Lung (tissue), 12 donors: ENCODE results near the gene HPN. TPM values are rescaled to one million over a fixed set of nuclear protein-coding genes. Genes with fewer than 3 reads are reported as not detected.

Source experiments
- ATAC-seq: fragments of 200-7000 bp; cut with Tn5 transposase; one replicate; pipeline ENCODE4 v1.9.1; 2020; ENCODE audit warnings: moderate number of reproducible peaks; ENCODE audit not compliant: insufficient read depth, low FRiP score
- DNase-seq, 3 donors: peaks; one replicate each; pipeline ENCODE4 v3.0.0-alpha.2; 2013 to 2017
- H3K27ac ChIP-seq, 2 donors: one replicate each; pipeline ENCODE4 v1.5.1; 2013; ENCODE audit warnings: mild to moderate bottlenecking in 2 of 2, moderate library complexity in 2 of 2, control low read depth in 1 of 2, inconsistent platforms in 1 of 2, low read depth in 1 of 2, low read length in 1 of 2
- H3K27me3 ChIP-seq, 3 donors: one replicate each; pipeline ENCODE4 v1.5.1; 2013; ENCODE audit warnings: low read length in 2 of 3; ENCODE audit not compliant: control insufficient read depth in 3 of 3, insufficient read depth in 3 of 3
- H3K36me3 ChIP-seq, 4 donors: one replicate each; pipeline ENCODE4 v1.5.1; 2013; ENCODE audit warnings: low read length in 4 of 4, mild to moderate bottlenecking in 1 of 4, moderate library complexity in 1 of 4; ENCODE audit not compliant: control insufficient read depth in 4 of 4, insufficient read depth in 4 of 4
- H3K4me1 ChIP-seq, 5 donors: one replicate each; pipeline ENCODE4 v1.5.1; 2013; ENCODE audit warnings: low read length in 5 of 5, mild to moderate bottlenecking in 2 of 5, moderate library complexity in 1 of 5; ENCODE audit not compliant: control insufficient read depth in 5 of 5, insufficient read depth in 5 of 5
- H3K4me3 ChIP-seq: one replicate; pipeline ENCODE4 v1.5.1; 2013; ENCODE audit warnings: mild to moderate bottlenecking, control low read depth, moderate library complexity
- H3K9ac ChIP-seq, 2 donors: one replicate each; pipeline ENCODE4 v1.5.1; 2013; ENCODE audit warnings: low read length in 2 of 2, control low read depth in 1 of 2; ENCODE audit not compliant: insufficient read depth in 1 of 2
- H3K9me3 ChIP-seq, 4 donors: one replicate each; pipeline ENCODE4 v1.5.1; 2013; ENCODE audit warnings: low read length in 3 of 4, mild to moderate bottlenecking in 1 of 4, moderate library complexity in 1 of 4; ENCODE audit not compliant: control insufficient read depth in 4 of 4, insufficient read depth in 3 of 4
- WGBS, 2 donors: extraction: QIAGEN DNeasy Blood & Tissue Kit; methylation state at CpG; one replicate each; pipeline ENCODE4 v1.1.7; 2013; 5-methylcytosine and 5-hydroxymethylcytosine counted together
- polyA plus RNA-seq, 2 donors: library from polyadenylated mRNA; stranded (reverse); fragments of 200-250 nt; gene quantifications; one replicate each; pipeline ENCODE4 v1.2.1, GENCODE V29; 2013
- total RNA-seq, 2 donors: library from RNA; depleted of rRNA in 1 of 2; stranded (reverse); fragments of >200 nt in 1 of 2; gene quantifications; one replicate each; pipeline ENCODE4 v1.2.1, GENCODE V29; 2014 to 2021
- TF ChIP-seq, protein P1 (sequence below): IDR thresholded peaks from 2 replicates; pipeline ENCODE4 v1.5.1; 2012; ENCODE audit warnings: mild to moderate bottlenecking; ENCODE audit errors: control extremely low read depth, extremely low read depth
- donor health status: control.
- donor health status: control.
- donor health status: Bipolar disorder and iron deficiency.
- donor health status: healthy.
- donor health status: DM: yes; HTN: yes; CAD: no.

Gene HPN
- total and polyA plus RNA-seq, 4 donors = 15.4 to 41.4 (median 26.8) TPM

- H3K36me3 ChIP-seq = no peaks in the 10 kb centered on the region
- H3K4me1 ChIP-seq = peaks cover 0 to 4% (median 0%) of the 10 kb centered on the region in 5 donors
- H3K9me3 ChIP-seq = no peaks in the 10 kb centered on the region
- TF ChIP-seq, protein P1, sequence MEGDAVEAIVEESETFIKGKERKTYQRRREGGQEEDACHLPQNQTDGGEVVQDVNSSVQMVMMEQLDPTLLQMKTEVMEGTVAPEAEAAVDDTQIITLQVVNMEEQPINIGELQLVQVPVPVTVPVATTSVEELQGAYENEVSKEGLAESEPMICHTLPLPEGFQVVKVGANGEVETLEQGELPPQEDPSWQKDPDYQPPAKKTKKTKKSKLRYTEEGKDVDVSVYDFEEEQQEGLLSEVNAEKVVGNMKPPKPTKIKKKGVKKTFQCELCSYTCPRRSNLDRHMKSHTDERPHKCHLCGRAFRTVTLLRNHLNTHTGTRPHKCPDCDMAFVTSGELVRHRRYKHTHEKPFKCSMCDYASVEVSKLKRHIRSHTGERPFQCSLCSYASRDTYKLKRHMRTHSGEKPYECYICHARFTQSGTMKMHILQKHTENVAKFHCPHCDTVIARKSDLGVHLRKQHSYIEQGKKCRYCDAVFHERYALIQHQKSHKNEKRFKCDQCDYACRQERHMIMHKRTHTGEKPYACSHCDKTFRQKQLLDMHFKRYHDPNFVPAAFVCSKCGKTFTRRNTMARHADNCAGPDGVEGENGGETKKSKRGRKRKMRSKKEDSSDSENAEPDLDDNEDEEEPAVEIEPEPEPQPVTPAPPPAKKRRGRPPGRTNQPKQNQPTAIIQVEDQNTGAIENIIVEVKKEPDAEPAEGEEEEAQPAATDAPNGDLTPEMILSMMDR = peak; percentile 37
- no peak overlapping the region for H3K27ac ChIP-seq
- no peak overlapping the region for H3K9ac ChIP-seq
- H3K4me3 ChIP-seq = no peak overlapping the region
- WGBS, 2 donors = 11 to 14% methylated on average over 36 of the region's 36 CpGs
- DNase-seq (peak; percentile 57 to 74 (median 63)), ATAC-seq (peak; percentile 77)
- H3K27me3 ChIP-seq = peaks cover 0 to 3% (median 0%) of the 10 kb centered on the region in 3 donors
Measured at GRCh38 chr19:35090506-35091214, 49.1 kb downstream of the HPN start.

GRCh38 chr19:35093430-35093829, 51.9 kb downstream of the HPN start:
- TF ChIP-seq, protein P1 = no peak
- Histone ChIP-seq H3K27ac (no peak overlapping the region), H3K9ac (no peak overlapping the region), H3K9me3 (no peaks in the 10 kb centered on the region), H3K4me1 (peaks cover 0 to 4% (median 0%) of the 10 kb centered on the region in 5 donors), H3K4me3 (no peak overlapping the region), H3K27me3 (peaks cover 0 to 3% (median 0%) of the 10 kb centered on the region in 3 donors), H3K36me3 (no peaks in the 10 kb centered on the region)
- WGBS, 2 donors = 95 to 97% methylated on average over 5 of the region's 5 CpGs
- no peak for DNase-seq
- ATAC-seq = no peak

GRCh38 chr19:35093941-35094647, 52.6 kb downstream of the HPN start:
- TF ChIP-seq, protein P1 = no peak
- Histone ChIP-seq H3K27me3 (peaks cover 0 to 3% (median 0%) of the 10 kb centered on the region in 3 donors), H3K4me3 (no peak overlapping the region), H3K27ac (no peak overlapping the region), H3K9ac (no peak overlapping the region), H3K4me1 (peaks cover 0 to 4% (median 0%) of the 10 kb centered on the region in 5 donors), H3K36me3 (no peaks in the 10 kb centered on the region), H3K9me3 (no peaks in the 10 kb centered on the region)
- no peak for ATAC-seq
- 85 to 90% methylated on average over 10 to 11 of the region's 11 CpGs for WGBS, 2 donors
- no peak for DNase-seq
